A673 (cell line): ENCODE results near the gene HBP1.

ENCODE experiments used
- EZH2 ChIP-seq: fragments of 200-600 bp; sonication (generic); IDR thresholded peaks from 2 replicates; pipeline ENCODE4 v1.6.1; 2017; ENCODE audit warnings: borderline replicate concordance, low read depth, mild to moderate bottlenecking, mixed read lengths, antibody characterized with exemption, low read length; ENCODE audit not compliant: poor library complexity, severe bottlenecking
- TF ChIP-seq, protein P1 (sequence below): fragments of 300-800, 200-600 bp; sonication (generic); conservative IDR thresholded peaks from 2 replicates; pipeline ENCODE4 v1.5.1; 2017; ENCODE audit warnings: low read depth, mild to moderate bottlenecking, antibody characterized with exemption, low read length, moderate library complexity, mixed read lengths

DNA sequence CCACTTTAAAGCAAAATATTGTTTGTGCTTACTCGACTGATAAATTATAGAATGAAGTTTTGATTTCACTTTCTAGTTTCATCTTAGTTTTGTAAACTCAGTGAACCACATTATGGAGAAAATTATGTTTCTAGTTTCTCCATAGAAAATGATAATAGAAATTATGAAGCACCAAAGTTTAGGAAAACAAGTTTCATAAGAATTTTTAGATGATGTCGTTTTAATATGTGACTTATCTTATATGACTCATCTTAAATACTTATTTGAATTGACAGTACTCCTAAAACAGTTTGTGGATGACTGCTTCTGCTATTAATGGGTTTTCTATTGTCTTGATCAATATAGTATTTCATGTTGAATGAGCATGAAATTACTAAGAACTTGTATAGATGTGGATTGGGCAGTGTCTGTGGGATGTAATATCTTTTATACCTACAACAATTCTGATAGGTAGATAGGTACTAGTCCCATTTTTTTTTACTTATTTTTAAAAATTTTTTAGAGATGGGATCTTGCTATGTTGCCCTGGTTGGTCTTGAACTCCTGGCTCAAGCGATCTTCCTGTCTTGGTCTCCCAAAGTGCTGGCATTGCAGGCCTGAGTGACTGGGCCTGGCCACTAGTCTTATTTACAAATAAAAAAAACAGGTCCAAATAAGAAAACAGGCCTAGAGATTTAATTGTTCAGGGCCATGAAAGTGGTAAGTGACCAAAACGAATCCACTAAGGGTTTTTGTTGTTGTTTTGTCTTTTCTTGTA lies 3.7 kb downstream of the HBP1 start:
- TF ChIP-seq, protein P1, sequence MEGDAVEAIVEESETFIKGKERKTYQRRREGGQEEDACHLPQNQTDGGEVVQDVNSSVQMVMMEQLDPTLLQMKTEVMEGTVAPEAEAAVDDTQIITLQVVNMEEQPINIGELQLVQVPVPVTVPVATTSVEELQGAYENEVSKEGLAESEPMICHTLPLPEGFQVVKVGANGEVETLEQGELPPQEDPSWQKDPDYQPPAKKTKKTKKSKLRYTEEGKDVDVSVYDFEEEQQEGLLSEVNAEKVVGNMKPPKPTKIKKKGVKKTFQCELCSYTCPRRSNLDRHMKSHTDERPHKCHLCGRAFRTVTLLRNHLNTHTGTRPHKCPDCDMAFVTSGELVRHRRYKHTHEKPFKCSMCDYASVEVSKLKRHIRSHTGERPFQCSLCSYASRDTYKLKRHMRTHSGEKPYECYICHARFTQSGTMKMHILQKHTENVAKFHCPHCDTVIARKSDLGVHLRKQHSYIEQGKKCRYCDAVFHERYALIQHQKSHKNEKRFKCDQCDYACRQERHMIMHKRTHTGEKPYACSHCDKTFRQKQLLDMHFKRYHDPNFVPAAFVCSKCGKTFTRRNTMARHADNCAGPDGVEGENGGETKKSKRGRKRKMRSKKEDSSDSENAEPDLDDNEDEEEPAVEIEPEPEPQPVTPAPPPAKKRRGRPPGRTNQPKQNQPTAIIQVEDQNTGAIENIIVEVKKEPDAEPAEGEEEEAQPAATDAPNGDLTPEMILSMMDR = no peak
- no peak for TF ChIP-seq EZH2
